22Rv1 (cell line): Measurements from ENCODE around the gene CDC42EP3.

ENCODE experiments used
- ZFX ChIP-seq: fragments of 450-650 bp; IDR thresholded peaks from 2 replicates; pipeline ENCODE4 v1.6.1; 2017; ENCODE audit warnings: antibody characterized with exemption, borderline replicate concordance
- TF ChIP-seq, protein P1 (sequence below): fragments of 450-650 bp; IDR thresholded peaks from 2 replicates; pipeline ENCODE4 v1.5.1; 2017; ENCODE audit warnings: mild to moderate bottlenecking

DNA sequence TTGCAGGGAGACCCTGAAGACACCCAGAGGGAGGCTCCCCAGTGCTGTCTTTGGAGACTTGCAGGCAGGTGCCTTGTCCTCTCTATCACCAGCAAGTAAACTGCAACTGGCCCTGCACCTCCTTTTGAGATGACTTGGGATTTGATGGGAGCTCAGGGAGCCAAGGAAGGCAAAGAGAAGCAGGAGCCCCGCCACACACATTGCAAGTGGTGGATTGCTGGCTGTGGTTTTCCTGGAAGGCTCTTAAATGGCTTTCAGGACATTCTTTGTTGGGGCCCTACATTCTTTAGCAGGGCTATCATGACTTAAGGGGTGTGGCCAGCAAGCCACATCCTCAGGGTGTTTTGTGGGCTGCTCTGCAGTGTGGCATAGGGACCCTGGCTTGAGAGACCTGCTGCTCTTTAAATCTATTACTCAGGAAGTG is 39.9 kb upstream of the CDC42EP3 start:
- TF ChIP-seq, protein P1, sequence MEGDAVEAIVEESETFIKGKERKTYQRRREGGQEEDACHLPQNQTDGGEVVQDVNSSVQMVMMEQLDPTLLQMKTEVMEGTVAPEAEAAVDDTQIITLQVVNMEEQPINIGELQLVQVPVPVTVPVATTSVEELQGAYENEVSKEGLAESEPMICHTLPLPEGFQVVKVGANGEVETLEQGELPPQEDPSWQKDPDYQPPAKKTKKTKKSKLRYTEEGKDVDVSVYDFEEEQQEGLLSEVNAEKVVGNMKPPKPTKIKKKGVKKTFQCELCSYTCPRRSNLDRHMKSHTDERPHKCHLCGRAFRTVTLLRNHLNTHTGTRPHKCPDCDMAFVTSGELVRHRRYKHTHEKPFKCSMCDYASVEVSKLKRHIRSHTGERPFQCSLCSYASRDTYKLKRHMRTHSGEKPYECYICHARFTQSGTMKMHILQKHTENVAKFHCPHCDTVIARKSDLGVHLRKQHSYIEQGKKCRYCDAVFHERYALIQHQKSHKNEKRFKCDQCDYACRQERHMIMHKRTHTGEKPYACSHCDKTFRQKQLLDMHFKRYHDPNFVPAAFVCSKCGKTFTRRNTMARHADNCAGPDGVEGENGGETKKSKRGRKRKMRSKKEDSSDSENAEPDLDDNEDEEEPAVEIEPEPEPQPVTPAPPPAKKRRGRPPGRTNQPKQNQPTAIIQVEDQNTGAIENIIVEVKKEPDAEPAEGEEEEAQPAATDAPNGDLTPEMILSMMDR: no peak
- no peak for TF ChIP-seq ZFX
